GM20000 (cell line): ENCODE results near the gene KLHL8.
"Not testable (repeated sequence)": the region's sequence is repeated elsewhere in the genome, so short reads cannot be mapped to it uniquely, and the experiment has no call there.

Experiments
- DNase-seq: peaks from one replicate; pipeline ENCODE4 v3.0.0; 2012; ENCODE audit warnings: low spot score
- CTCF ChIP-seq: IDR thresholded peaks from 2 replicates; pipeline ENCODE4 v1.5.1; 2012; ENCODE audit warnings: mild to moderate bottlenecking, control low read depth; ENCODE audit errors: extremely low read depth, missing control alignments

KLHL8 gene

DNA sequence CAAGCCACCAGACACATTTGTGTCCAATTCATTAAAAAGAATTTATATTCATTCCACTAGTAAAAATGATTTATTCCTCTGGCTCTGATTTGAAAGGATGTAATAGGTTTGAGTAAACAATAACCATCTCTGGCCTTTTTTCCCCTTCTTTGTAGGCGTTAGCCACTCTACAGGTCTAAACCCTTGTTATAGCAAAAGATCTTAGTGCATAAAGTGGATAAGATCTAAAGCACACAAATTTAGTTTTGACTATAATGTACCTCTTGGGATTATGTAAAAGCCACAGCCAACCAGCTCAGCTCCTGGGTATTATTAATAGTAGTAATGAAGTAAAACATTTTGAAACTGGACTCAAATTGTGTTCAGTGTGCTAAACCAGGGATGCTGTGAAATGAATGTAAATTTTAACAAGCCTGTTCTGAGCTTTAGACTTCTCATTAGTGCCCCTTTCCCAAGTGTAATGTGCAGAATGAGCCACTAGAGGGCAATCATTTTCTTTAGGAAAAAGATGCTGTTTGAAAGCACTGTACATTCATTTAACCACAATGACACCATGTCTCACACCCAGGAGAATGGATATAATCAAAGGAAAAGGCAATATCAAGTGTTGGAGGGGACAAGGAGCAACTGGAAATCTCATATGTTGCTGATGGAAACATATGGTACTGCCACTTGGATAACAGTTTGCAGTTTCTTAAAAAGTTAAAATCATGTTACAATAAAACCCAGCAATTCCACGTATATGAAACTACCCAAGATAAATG is 69.7 kb downstream of the KLHL8 start:
- TF ChIP-seq CTCF, result peak; percentile 78
- peak; percentile 38 for DNase-seq

- no peak for TF ChIP-seq CTCF
- DNase-seq, result no peak
Measured at GRCh38 chr4:87147116-87147515, 73.3 kb downstream of the KLHL8 start.

DNA sequence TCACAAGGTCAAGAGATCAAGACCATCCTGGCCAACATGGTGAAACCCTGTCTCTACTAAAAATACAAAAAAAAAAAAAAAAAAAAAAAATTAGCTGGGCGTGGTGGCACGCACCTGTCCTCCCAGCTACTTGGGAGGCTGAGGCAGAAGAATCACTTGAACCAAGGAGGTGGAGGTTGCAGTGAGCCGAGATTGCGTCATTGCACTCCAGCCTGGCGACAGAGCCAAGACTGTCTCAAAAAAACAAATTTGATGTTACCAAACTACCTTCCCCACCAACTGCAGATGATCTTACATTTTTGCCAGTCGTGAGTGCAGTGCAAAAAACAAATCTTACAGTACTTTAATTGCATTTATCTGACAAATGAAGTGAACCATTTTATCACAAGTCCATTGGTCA is 74.5 kb downstream of the KLHL8 start:
- not testable (repeated sequence) for DNase-seq

DNA sequence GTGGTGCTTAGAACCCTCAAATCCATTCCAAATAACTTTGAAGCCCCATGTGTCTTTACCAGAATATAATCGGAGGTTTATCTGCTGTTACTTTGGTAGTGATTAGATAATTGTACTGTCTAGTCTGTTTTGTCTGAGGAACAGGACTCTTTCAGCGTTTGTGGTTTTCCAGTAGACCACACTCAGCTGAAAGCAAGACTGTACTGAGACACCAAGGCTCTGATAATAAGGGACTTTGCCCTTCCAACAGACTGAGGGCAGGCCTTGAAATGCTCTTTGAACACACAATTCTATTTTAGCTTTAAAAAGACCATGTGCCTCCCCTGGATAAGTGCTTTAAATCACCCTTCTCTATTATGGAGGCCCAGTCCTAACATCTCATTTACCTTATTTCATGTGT is 76.1 kb downstream of the KLHL8 start:
- no peak for TF ChIP-seq CTCF
- DNase-seq, result no peak

- TF ChIP-seq CTCF, result no peak
Measured at GRCh38 chr4:87141428-87141827, 79.0 kb downstream of the KLHL8 start.

DNA sequence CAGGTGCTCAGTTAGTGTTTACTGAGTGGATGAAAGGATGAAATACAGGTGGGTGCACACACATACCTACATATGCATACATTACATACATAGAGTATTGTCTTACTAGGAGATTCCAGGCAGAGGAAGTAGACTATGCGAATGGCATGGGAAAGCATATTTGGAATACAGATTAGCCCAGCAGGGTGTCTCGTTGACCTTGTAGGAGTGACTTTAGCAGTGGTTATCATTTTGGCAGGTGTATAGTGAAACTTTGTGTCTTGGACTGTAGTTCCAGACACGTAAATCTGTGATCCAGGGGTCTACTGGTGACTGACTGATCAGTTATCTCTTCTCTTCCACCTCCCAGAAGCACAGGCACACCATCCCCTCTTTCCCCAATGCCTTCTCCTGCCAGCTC is 86.3 kb downstream of the KLHL8 start:
- DNase-seq, result no peak
- no peak for TF ChIP-seq CTCF

More at GRCh38 chr4:87141428-87141827, 79.0 kb downstream of the KLHL8 start:
- DNase-seq, result no peak

GRCh38 chr4:87133183-87133582 is 87.2 kb downstream of the KLHL8 start:
- TF ChIP-seq CTCF, result no peak

GRCh38 chr4:87132035-87132434 is 88.4 kb downstream of the KLHL8 start:
- TF ChIP-seq CTCF, result no peak
- DNase-seq, result no peak

More at GRCh38 chr4:87133183-87133582, 87.2 kb downstream of the KLHL8 start:
- DNase-seq, result no peak
